HG03439 (cell line): ENCODE measurements around the gene HNRNPF.
A peak's percentile ranks its signal among the peaks of the same experiment; 100 is the strongest.
"Not testable (repeated sequence)": the region's sequence is repeated elsewhere in the genome, so short reads cannot be mapped to it uniquely, and the experiment has no call there.

Experiments used
- ATAC-seq: cut with Tn5 transposase; IDR thresholded peaks from one replicate; pipeline ENCODE4 v1.9.1; 2021; ENCODE audit warnings: mild to moderate bottlenecking, moderate library complexity; ENCODE audit not compliant: unreplicated experiment

HNRNPF gene

DNA sequence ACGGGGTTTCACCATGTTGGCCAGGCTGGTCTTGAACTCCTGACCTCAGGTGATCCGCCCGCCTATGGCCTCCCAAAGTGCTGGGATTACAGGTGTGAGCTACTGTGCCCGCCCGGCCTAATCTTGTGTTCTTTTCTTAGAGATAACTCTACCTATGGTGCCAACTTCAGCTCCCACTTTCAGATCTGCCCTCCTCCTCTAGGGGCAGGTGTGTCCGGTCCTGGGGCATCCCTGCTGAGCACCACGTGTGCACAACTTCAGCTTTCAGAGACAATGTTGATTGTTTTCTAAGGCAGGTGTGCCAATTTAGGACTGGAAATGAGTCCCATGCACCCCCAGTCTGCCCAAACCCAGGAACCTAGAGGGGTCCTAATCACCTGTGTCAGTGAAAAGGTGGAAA, 56.0 kb downstream of the HNRNPF start:
- no peak for ATAC-seq

DNA sequence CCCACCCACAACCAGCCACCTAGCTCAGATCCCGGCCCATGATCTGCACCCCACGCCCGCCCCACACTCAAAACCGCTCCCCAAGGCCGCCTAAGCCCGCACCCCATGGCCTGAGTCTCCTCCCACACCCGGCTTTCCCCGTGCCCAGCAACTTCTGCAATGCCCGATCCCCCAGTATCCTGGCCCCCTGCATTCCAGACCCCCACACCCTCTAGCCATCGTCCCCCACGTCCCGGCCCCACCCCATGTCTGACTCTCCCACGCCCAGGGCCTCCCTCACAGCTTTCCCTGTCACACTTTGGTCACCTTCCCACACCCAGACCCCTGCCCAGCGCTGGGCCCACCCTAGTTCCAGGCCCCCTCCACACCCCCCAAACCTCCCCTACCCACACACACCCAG, 57.7 kb downstream of the HNRNPF start:
- no peak for ATAC-seq

DNA sequence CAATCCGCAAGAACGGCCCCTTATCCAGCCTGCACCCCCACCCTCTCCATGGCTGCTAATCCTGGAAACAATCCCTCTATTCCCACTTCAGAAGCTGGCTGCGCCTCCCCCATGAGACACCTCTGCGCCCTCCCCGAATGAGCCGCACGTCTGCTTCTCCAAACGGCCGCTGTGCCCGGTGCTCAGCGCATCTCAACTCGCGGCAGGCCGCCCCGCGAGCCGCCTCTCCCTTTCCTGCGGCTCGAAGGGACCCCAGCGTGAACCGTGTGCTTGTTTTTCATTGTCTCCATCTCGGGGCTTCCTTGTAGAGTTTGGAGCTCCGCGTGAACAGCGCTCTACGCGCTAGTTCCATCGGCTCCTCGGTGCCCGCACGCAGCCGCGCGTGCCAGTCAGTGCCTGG, 58.3 kb downstream of the HNRNPF start:
- ATAC-seq, result no peak

DNA sequence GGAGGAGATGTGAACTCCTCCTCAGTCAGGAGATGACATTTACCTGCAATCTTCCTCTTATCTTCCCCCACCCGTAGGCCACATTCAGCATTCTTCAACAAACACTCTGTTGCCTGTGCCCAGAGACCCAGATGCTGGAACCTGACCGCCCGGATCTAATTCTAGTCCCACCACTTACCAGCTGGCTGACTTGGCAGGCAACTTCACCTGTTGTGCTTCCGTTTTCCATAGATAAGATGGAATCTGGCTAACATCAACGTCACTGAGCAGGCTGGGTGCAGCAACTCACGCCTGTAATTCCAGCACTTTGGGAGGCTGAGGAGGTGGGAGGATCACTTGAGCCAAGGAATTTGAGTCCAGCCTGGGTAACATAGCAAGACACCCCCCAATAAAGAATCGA, 58.8 kb downstream of the HNRNPF start:
- no peak for ATAC-seq

DNA sequence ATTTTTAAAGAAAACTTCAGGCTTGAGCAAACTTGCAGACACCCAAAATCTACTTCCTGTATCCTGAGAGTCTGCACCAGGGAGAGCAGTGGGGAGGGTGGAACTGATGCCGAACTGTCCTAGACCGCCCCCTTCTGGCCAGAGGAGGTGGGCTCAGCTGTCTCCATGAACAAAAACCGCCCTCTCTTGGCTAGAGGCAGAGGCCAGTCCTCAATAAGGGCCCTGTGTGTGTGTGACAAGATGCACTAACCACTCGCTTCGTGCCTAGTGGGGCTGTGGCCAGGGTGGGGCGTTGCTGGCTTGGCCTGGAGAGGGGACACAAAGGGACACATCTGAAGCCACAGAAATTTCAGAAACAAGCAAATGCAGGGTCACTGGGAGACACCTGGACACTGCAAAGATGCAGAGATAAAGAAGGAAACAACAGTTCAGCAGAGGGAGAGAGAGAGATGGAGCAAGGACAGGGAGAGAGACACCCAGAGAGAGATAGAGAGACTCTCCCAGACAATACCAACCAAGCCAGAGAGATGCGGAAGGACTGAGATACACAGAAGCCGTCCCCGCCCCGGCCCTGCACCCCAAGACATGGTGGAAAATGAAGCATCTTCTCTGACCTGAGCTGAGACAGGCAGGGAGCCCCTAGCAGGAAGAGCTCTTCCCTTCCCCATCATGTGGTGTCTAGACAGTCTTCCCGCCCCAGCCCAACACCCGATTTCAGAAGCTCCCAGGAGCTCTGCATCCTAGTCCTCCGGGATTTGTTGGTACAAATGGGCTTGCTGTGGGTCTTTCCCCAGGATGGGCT, 60.3 kb downstream of the HNRNPF start:
- ATAC-seq, result peak; percentile 97

DNA sequence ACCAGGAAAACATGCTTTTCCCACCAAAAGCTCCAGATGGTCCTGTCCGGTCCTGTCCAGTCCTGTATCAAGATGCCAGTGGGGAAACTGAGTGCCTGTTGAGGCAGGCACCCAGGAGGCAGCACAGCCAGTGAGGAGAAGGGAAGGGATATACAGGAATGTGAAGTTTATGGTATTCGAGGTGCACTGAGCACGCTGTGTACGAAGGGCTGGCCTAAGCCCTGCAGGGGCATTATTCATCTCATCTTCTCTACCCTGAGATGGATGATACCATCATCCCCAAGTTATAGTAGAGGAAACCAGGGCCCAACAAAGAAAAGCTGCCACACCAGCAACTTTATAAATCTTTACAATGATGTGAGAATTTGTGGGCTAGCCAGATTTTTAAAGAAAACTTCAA, 61.0 kb downstream of the HNRNPF start:
- no peak for ATAC-seq

DNA sequence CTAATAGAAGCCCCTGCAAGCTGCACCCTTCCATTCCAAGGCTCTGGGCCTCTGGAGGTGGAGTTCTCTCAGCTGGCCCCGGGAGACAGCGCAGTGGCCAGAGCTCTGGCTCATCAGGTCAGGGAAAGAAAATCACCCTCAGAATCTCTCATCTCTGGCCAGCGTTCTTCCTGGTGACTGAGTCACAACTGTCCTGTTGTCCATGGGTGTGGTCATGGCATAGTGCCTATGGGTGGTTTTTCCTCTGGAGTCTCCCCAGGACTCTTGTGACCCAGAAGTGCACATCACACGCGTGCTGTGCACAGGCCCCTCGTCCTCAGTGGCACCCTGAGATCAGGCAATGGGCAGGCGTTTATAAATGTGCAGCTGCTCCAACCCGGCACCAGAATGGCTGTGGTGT, 64.9 kb downstream of the HNRNPF start:
- no peak for ATAC-seq

DNA sequence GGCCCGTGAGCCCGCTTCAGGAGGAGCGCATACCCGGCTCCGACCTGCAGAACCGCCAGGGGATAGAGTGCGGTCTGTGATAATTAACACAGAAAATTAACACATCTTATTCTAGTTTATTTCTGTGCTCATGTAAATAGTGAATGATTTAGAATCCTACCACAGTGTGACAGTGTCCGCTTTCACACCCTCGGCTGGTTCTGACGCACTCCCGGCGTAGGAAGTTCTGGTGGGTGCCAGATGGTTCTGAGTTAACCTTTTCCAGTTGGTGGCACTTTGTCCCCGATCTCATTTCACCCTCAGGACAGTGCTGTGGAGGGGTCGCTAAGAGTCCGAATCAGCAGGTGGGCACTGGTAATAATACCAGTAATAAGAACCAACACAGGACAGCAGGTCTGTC, 65.9 kb downstream of the HNRNPF start:
- no peak for ATAC-seq

DNA sequence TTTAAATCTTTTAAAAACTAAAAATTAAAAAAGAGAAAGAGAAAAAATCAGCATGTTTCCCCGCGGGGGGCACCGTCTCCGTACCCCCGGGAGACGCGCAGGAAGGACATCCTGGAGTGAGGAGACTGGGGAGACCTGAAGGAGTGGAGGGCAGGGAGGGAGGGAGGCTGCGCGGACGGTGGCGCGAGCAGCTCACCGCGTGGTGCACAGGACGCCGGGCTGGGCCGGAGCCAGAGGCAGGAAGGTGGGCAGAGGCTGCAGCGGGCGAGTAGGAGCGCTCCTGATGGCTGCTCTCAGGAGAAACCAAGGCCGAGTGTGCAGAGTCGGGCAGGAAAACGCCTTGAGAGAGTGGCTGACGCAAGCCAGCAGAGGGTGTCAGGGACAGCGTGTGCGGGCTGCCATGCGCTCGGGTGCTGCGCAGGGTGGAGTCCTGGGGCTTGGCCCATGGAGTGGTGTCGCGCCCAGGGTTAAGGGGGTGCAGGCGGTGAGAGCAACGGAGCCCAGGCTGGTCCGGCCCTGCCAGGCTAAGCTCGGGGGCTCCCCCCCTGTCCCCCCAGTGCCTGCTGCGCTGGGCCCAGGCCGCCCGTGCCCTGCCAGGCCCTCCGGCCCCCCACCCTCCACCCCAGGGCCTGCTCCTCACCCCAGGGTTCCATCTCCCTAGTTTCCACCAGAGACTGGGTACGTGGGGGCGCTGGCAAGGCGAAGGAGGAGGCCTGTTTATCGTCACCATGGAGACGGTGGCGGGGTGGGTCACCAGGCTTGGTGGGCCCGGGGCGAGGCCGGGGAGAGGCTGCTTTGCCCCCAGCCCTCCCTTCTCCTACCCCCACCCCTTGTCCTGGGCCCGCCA, 66.5 kb downstream of the HNRNPF start:
- no peak for ATAC-seq

DNA sequence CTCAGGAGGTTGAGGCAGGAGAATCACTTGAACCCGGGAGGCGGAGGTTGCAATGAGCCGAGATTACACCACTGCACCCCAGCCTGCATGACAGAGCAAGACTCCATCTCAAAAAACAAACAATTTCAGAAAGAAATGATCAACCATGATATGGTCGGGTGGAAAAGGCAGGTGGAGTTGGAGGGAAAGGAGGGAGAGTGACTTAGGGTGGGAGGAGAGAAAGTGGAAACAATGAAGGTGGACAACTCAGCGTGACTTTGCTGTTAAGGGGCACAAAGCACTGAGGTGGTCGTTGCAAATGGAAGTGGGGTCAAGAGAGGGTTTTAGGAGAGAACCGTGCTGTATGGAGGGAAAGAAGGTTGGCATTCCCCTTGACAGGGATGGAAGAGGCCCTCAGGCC, 67.5 kb downstream of the HNRNPF start:
- no peak for ATAC-seq

DNA sequence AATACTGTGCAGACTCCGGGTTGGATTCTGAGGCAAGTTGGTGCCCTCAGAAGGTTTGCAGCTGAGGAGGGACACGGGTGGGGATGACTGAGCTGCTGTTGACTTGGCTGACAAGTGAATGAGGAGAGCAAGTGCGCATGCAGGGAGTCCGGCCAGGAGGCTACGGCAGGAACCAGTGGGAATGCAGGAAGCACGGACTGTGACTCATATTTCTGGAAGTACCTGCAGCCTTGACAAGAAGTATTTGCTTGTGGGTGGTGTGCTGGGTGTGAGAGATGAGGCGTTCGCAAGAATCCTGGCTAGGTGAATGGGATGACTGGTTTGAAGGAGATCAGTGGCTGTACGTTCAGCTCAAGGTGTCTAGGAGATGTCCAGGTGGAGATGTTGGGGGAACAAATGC, 68.4 kb downstream of the HNRNPF start:
- no peak for ATAC-seq

DNA sequence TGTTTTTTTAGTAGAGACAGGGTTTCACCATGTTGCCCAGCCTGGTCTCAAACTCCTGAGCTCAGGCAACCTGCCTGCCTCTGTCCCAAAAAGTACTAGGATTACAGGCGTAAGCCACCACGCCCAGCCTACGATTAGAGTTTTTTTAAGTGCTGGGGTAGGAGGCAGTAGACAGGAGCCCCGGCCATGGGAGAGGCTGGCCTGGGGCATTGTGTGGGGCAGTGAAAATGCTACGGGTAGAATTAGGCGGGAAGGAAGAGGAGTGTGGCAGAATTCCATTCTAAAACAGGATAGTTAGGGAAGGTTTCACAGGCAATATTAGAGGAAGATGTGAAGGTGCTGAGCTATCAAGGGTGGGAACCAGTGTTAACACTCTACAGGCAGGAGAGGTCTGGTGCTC, 68.9 kb downstream of the HNRNPF start:
- no peak for ATAC-seq

DNA sequence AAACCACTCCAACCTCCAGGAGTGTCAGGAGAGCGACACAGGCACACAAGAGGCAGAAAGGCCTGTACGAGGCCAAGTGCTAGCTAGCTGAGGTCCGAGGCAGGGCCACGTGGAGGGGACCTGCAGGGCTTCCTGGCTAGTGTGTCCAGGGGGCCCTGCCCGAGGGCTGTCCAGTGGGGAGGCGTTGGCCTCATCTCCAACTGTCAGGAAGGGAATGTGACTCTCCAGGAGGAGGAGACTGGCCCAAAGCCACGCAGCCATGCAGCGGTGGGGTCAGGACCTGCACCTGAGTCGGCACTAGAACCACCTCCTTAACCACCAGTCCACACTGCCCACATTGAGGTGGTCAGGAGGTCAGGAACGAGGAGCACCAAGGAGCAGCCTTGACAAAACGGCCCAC, 69.8 kb downstream of the HNRNPF start:
- no peak for ATAC-seq

DNA sequence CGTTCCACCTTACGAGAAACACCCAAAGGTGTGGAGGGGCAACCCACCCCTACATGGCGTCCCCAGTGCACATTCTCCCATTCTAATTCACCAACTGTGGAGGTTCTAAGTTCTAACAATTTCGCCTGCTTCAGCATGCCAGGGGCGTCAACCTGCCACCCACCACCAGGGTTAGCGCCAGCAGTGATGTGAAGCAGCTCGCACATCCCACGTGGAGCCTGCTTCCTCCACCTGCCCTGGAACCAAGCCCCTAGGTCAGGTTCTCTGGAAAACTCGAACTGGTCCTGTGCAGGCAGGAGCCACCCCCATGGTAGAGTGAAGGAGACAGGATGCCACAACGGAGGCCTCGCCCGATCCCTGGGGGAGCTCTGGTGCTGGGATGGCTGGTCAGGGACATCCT, 70.9 kb downstream of the HNRNPF start:
- no peak for ATAC-seq

DNA sequence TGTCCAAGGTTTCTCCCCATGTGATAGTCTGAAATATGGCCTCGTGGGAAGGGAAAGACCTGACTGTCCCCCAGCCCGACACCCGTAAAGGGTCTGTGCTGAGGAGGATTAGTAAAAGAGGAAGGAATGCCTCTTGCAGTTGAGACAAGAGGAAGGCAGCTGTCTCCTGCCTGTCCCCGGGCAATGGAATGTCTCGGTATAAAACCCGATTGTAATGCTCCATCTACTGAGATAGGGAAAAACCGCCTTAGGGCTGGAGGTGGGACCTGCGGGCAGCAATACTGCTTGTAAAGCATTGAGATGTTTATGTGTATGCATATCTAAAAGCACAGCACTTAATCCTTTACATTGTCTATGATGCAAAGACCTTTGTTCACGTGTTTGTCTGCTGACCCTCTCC, 71.5 kb downstream of the HNRNPF start:
- ATAC-seq, result not testable (repeated sequence)

DNA sequence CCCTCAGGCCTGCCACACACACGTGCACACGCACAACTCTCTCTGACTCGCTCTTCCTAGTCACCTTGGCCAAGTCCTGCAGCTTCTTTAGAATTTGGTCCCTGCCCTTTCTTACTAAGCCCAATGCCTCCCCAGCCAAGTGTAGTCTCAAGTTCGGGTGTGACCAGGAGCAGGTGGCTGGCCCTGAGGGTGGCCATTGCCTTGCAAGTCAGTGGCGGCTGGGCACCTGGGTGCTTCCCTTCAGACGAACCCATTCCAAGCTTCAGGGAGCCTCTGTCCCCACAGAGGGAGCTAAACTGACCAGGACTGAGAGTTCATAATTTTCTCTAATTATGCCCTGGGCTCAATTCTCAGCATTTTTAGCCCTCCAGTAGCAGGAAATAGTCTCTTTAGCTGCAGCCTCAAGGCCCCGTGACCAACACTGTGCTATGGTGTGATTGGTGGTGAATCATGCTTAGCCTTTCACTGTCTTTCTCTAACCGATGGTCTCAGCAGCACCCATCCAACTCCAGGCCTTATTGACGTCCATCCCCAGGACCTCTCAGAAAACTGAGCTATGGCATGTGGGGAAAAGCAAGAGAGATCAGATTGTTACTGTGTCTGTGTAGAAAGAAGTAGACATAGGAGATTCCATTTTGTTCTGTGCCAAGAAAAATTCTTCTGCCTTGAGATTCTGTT, 72.2 kb downstream of the HNRNPF start:
- ATAC-seq, result no peak

DNA sequence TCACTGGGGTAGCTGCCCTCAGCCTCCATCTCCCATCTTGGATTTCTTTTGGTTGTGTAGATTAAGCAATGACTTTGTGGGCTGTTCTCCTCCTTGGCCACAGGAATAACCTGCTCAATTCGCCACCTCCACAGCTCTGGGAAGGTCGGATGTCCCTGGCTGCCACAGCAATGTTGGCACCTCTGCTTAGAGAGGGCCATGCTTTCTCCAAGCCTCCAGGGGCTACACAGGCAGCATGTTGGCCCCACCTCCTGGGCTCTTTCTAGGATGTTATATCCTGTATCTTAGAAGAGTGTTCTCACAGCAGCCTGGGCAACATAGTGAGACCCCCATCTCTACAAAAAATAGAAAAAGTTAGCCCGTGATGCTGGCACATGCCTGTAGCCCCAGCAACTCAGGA, 72.9 kb downstream of the HNRNPF start:
- no peak for ATAC-seq
